Esophagus muscularis mucosa (tissue), 4 donors: ENCODE data around the gene ADRA2C.

ENCODE experiments used
- EP300 ChIP-seq: sonication (generic); formaldehyde crosslinking; IDR thresholded peaks from one replicate; pipeline ENCODE4 v1.6.1; 2017; ENCODE audit warnings: antibody characterized with exemption
- POLR2A ChIP-seq: fragments of 450-650 bp; IDR thresholded peaks from one replicate; pipeline ENCODE4 v1.6.1; 2017; ENCODE audit warnings: antibody characterized with exemption, moderate library complexity, mild to moderate bottlenecking, low read depth
- TF ChIP-seq, protein P1 (sequence below), 3 experiments: fragments of 200-600 bp in 2 of 3; fragments of 450-650 bp in 1 of 3; sonication (generic) in 2 of 3; IDR thresholded peaks; one replicate each; pipeline ENCODE4 v1.5.1; 2017 to 2019; ENCODE audit warnings: antibody characterized with exemption in 3 of 3, mild to moderate bottlenecking in 2 of 3, moderate library complexity in 1 of 3

DNA sequence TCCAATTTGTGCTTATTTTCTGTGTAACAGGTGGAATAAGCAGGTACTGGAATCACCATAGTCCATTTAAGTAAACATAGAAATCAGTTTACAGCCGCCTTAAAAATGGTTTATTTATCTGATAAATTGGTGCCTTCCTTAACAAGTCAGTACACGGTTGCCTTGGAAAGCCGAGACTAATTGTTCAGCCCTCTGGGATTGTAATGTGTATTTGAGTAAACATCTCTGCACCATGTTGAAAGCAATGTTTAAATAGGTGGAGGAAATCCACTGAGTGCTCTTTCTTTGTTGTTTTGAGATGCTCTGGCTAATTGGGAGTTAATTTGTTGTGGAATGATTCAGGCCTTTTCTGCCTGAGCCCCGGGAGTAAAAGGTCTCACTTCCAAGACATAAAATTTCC, 45.7 kb upstream of the ADRA2C start:
- TF ChIP-seq POLR2A, result no peak
- TF ChIP-seq, protein P1, sequence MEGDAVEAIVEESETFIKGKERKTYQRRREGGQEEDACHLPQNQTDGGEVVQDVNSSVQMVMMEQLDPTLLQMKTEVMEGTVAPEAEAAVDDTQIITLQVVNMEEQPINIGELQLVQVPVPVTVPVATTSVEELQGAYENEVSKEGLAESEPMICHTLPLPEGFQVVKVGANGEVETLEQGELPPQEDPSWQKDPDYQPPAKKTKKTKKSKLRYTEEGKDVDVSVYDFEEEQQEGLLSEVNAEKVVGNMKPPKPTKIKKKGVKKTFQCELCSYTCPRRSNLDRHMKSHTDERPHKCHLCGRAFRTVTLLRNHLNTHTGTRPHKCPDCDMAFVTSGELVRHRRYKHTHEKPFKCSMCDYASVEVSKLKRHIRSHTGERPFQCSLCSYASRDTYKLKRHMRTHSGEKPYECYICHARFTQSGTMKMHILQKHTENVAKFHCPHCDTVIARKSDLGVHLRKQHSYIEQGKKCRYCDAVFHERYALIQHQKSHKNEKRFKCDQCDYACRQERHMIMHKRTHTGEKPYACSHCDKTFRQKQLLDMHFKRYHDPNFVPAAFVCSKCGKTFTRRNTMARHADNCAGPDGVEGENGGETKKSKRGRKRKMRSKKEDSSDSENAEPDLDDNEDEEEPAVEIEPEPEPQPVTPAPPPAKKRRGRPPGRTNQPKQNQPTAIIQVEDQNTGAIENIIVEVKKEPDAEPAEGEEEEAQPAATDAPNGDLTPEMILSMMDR (IDR thresholded peaks at IDR 0.05), result no peak
- no peak for TF ChIP-seq EP300
